DMS153 (cell line): ENCODE data around the gene ROS1.

ENCODE experiments used
- DNase-seq: peaks from one replicate; lab custom pipeline; 2025; lab: John Stamatoyannopoulos, UW

The ROS1 gene

GRCh38 chr6:117309069-117309468, 116.7 kb downstream of the ROS1 start:
- DNase-seq: no peak

GRCh38 chr6:117307655-117308054, 118.1 kb downstream of the ROS1 start:
- no peak for DNase-seq

GRCh38 chr6:117306227-117306790, 119.4 kb downstream of the ROS1 start:
- no peak for DNase-seq

- DNase-seq: no peak
Measured at GRCh38 chr6:117304446-117304845, 121.3 kb downstream of the ROS1 start.

GRCh38 chr6:117303323-117303722, 122.4 kb downstream of the ROS1 start:
- DNase-seq: no peak

GRCh38 chr6:117298941-117299340, 126.8 kb downstream of the ROS1 start:
- DNase-seq: no peak

GRCh38 chr6:117290173-117290846, 135.4 kb downstream of the ROS1 start:
- DNase-seq: no peak

- DNase-seq: no peak
Measured at GRCh38 chr6:117288083-117288715, 137.5 kb downstream of the ROS1 start.

GRCh38 chr6:117280922-117281321, 144.8 kb downstream of the ROS1 start:
- no peak for DNase-seq

- DNase-seq: no peak
Measured at GRCh38 chr6:117276778-117277316, 148.9 kb downstream of the ROS1 start.

GRCh38 chr6:117275711-117276110, 150.0 kb downstream of the ROS1 start:
- no peak for DNase-seq

GRCh38 chr6:117275205-117275604, 150.5 kb downstream of the ROS1 start:
- DNase-seq: no peak

- no peak for DNase-seq
Measured at GRCh38 chr6:117272891-117273290, 152.9 kb downstream of the ROS1 start.

GRCh38 chr6:117272032-117272866, 153.5 kb downstream of the ROS1 start:
- no peak for DNase-seq

- DNase-seq: no peak
Measured at GRCh38 chr6:117270843-117271507, 154.8 kb downstream of the ROS1 start.

- DNase-seq: no peak
Measured at GRCh38 chr6:117270055-117270842, 155.5 kb downstream of the ROS1 start.

- DNase-seq: no peak
Measured at GRCh38 chr6:117269638-117270054, 156.1 kb downstream of the ROS1 start.

GRCh38 chr6:117268924-117269323, 156.8 kb downstream of the ROS1 start:
- no peak for DNase-seq

GRCh38 chr6:117267766-117268534, 157.8 kb downstream of the ROS1 start:
- DNase-seq: no peak

- DNase-seq: no peak
Measured at GRCh38 chr6:117267054-117267347, 158.7 kb downstream of the ROS1 start.
